GM18858 (cell line): ENCODE results near the gene GID4.
A peak's percentile ranks its signal among the peaks of the same experiment; 100 is the strongest.

ENCODE experiments used
- ATAC-seq: cut with Tn5 transposase; IDR thresholded peaks from one replicate; pipeline ENCODE4 v1.9.1; 2021; ENCODE audit not compliant: unreplicated experiment

Gene GID4

DNA sequence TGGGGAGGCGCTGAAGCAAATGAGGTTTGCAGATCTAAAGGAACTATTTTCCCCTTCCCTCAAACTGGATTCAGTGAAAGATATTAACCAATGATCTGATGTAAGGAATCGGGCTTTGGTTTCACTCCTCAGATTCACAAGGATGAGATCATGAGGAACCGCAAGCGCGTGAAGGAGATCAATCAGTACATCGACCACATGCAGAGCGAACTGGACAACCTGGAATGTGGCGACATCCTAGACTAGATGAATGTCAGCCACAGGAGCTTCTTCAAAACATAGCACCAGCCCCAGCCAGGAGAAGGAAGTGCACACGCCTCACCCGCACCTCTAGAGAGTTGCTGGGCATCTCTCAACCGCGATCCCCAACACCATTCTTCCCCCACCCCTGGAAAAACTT, 22.8 kb upstream of the GID4 start:
- no peak for ATAC-seq

DNA sequence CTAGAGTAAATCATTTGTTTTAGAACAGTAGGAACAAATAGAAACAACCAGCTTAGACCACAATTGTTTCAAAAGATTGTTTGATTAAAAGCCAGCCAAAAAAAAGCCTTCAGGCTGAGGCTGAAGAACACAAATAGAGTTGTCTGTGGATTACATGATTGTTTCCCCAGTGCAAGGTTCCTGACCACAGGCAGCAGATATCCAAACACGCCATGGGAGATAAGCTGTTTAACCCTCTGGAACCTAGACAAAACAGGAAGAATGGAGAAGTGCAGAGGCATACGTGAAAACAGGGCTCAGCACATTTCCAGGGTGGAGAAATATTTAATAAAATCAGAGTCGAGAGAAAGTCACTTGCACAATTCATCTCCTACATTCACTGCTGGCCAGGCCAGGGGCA, 21.2 kb upstream of the GID4 start:
- ATAC-seq, result no peak

DNA sequence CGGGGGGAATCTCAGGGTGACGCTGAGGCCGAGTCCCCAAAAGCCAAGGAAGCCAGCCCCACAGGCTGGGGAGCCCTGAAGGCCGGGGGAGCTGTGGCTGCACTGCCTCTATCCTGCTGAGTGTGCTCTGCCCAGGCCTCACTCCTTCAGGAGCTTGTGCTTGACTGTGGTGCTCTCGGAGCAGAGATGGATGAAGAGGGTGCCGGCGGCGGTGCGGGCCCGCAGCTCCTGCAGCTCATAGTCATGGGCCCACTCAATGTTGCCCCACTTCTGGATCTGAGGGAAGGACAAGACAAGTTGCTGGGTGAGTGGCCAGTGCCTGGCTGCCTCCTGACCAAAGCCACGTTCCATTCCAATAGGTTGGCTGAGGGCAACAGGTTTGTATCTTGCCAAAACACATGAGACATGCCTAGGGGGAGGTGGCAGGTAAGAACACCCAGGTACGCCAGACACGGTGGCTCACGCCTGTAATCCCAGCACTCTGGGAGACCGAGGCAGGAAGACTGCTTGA, 20.7 kb upstream of the GID4 start:
- ATAC-seq, result no peak

DNA sequence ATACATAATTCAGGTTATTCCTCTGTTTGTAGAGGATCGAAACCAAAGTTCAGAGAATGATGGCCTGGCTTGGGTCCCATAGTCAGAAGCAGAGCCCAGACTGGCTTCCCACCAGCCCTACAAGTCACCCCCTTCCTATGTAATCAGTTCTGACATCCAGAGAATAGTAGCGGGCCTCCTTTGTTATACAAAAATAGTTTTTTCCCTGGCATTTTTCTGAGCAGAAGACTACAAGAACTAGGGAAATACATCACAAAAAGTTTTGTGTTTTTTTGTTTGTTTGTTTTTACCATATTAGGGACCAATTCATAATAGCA, 19.4 kb upstream of the GID4 start:
- ATAC-seq, result no peak

DNA sequence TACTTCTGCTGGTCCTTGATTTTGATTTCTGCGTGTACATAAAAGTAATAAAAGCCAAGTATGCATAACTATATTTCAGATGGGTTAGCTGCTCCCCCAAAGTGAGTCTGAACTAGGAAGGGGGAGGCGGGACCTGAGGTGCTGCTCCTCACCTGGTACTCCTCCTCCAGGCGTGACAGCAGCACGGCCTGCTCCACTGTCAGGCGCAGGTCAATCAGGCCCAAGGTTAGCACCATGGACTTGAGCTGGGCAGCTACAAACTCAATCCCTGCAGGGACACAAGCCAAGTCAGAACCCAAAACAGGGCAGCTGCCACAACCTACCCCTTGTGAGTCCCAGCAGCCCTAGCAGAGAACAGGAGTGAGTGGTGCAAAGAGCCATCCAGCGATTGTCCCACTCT, 18.2 kb upstream of the GID4 start:
- ATAC-seq, result no peak

DNA sequence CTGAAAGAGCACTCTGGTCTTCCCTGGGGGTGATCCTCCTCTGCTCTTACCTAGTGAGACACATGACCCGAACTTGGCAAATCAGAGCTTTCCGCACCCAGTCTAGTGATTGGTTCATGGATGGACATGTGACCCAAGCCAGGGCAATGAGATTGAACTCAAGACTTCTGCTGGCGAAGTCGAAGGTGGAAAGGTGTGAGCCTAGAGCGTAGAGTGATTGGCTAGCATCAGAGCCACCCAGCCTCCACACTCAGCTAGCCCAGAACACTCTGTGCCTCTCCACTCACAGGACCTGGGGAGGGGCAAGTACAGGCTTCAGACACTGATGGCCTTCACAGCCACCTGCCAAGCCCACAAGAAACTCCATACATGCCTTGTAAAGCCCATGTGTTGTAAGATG, 17.8 kb upstream of the GID4 start:
- ATAC-seq, result no peak

DNA sequence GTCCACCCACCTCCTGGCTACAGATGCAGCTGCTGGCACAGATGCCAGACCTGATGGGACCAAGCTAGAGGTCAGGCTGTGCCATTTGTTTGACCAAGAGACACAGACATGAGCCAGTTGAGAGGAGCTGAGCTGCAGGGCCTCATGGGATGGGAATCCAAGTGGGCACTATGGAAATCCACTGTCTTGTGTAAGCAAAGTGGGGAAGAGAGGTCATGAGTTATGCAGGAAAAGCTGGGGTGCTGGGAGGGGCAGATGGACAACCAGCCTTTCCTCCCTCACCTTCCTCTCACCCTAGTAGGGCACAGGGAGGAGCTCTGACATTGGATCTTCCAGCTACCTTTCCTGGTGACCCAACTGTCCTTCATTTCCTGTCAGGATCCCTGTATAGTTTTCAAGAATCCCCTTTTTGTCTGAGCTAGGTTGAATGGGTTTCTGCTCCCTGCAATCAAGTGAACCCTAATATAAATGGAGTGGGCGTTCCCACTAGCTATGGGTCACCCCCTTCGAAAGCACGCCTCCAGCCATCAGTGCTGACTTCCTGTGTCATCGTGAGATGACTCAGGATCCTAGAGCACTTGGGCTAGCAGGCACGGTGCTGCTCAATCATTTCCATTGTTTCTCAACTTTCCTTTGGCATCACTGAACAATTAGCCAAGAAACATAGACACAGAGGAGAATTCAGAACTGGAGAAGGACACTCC, 13.8 kb upstream of the GID4 start:
- ATAC-seq, result peak; percentile 58

DNA sequence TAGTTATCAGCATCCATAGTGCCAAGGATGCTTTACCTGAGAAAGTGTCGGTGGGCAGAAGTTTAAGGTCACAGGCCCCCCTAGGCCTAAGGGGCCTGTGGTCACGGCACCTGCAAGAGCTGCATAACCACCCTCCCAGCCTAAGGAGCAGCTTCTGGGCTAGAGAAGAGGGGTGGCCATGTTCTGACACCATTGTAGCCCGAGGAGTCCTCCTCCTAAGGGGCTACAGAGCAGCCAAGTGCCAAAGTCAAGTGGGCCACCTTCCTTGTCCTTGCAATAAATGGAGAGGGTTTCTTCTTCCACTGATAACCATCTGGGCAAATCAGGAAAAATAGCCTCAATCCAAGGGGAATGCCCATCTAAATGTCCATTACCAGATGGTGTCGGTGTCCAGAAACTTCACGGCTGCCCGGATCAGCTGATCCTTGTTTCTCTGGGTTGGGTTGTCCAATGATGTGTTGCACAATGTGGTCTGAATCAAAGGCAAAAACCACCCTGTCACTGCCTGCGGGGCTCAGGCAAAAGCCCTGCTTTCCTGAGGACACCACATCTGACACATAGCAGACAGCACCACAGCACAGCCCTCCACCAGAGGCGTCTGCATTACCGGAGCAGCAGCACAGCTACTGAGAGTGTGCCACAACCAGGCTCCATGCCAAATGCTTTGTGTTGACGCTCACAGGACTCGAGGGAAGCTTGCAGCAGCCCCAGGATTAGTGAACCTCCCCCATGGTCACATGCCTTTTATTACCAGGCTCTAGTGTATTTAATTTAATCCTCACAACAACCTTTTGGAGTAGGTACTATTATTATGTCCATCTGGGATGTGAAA, 13.0 kb upstream of the GID4 start:
- ATAC-seq, result no peak

DNA sequence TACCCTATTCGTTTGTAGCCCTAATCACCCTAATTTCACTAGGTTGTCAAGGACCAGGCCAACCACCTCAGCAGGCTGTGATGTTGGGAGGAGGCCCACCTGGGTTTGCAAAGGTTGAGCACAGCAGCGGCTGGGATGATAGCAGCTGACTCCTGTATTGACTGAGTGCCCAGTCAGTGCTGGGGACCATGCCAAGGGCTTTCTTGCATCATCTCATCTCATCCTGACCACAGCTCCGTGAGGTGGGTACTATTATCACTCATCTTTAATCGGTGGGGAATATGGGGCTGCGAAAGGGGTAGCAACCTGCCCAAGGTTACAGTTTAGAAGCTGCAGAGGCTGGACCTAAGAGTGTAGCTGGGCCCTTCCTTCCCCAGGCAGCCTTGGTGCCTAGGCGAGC, 11.9 kb upstream of the GID4 start:
- ATAC-seq, result no peak

DNA sequence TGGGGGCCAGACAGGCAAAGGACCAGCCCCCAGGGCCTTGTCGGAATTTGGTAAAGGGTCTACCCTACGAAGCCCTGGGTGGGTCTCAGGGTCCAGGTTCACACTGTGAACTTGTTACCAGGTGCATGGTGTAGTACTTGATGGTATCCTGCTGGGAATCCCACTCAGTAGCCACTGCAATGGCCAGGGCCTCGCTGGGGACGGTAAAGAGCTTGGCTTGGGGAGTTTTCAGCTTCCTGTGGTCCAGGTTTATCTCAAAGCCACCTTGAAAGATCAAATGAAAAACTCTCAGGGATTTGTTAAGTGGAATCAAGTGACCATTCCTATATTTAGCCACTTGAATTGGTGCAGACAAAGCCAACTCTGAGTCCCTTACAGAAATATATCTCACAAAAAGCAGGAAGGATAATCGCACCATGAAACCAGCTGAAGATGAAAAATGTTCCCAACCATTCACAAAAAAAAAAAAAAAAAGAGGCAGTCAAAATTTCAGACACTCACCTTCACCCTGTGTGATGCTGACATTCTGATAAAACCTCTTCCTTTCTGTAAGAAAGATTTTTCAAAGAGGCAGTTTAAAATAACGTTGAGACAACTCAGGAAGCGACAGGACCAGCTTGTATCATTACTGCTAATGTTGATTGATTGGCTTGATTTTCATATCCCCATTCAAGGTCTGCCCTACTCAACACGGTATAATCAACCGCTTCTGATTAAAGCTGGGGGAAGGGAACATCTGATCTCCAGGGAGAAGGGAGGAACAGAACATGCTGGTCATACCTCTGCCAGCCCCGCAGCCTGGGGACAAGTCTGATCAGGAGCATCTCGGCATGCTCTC, 10.9 kb upstream of the GID4 start:
- ATAC-seq, result no peak

DNA sequence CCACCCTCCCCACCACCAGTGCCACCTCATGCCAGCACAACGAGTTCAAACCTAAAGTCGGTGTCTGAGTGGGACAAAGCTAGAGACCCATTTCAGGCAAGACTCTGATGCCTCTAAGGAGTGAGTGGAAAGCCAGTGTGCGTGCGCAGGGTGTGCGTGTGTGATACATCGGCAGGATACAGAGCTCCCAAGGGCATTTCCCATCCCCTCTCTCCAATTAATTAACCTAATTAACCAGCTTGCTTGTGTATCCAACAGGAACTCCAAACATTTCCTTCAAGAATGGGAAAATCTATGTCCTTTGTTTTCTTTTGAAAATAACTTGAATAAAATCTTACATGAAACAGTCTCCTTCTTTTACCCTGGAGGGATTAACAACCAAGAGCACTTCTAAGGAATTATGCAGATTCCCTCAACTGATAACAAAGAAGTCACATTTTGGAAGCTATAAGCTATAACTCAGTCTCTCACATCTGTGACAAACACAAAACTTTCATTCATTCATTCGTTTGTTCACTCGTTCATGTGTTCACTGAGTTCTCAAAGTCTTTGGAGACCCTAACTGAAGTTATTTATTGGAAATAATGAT, 10.2 kb upstream of the GID4 start:
- no peak for ATAC-seq

DNA sequence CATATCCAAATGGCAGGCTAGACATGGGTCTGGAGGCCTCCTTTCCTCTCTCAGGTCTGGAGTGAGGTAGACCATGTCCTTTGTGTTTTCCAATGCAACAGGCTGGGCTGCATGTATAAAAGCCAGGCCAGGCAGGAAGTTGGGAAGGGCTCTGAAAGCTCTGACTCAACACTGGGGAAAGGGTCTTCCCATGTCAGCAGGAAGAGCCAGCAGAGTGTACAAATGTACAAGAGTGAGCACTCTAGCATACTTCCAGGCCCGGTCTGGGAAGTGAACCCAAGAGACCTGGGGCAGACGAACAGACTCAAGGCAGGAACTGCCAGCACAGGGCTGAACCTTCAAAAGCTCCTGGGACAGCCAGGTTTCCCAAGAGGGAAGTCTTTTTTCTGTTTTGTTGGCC, 7.3 kb upstream of the GID4 start:
- ATAC-seq, result no peak

DNA sequence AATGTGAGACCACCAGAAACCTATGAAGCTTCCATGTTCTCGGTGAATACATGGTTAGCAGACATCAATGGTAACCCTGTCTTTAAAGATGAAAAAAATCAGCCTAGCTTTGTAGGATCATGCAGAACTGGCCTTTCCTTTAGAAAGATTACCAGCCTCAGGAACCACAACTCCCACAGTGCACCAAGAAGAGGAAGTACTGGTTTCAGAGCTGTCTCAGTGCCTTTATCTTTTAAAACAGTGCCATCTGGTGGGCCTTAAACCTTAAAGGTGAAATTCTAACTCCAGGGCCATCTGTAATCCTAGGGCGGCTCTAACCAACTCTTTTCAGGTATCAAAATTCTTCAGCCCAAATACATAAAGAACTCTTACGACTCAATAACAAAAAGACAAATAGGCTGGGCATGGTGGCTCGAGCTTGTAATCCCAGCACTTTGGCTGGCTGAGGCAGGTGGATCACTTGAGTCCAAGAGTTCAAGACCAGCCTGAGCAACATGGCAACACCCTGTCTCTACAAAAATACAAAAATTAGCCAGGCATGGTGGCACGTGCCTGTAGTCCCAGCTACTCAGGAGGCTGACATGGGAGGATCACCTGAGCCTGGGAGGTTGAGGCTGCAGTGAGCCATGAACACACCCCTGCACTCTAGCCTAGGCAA, 5.6 kb upstream of the GID4 start:
- peak; percentile 53 for ATAC-seq

DNA sequence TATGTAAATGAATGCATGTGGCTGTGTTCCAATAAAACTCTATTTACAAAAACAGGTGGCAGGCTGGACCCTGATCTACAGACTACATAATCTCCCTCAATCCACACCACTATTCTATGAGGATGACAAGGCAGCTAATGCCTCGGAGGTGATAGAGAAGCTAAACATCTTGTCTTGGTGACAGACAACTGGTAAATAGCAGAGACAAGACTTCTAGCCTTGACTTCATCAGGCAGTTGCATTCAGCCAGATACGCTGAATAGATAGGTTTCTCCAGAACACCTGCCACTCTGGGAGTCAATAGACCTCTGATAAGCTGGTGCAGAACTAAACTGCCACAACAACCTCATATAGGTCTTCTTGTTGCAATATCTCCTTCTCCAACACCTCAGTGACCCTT, 3.5 kb upstream of the GID4 start:
- no peak for ATAC-seq

DNA sequence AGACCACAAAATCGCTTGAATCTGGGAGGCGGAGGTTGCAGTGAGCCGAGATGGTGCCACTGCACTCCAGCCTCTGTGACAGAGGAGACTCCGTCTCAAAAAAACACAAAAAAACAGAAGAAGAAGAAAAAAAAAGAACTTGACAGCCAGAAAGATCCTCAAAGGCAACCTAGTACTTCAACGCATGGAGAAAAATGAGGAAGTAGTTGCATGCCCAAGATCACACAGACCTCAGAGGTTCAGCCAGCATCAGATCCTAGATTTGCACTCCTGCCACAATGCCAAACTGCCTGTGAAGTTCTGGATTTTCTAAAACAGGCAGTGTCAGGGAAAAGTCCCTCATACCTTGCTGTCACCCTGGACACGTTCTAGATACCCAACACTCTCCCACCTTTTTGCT, 1.7 kb upstream of the GID4 start:
- ATAC-seq, result no peak

DNA sequence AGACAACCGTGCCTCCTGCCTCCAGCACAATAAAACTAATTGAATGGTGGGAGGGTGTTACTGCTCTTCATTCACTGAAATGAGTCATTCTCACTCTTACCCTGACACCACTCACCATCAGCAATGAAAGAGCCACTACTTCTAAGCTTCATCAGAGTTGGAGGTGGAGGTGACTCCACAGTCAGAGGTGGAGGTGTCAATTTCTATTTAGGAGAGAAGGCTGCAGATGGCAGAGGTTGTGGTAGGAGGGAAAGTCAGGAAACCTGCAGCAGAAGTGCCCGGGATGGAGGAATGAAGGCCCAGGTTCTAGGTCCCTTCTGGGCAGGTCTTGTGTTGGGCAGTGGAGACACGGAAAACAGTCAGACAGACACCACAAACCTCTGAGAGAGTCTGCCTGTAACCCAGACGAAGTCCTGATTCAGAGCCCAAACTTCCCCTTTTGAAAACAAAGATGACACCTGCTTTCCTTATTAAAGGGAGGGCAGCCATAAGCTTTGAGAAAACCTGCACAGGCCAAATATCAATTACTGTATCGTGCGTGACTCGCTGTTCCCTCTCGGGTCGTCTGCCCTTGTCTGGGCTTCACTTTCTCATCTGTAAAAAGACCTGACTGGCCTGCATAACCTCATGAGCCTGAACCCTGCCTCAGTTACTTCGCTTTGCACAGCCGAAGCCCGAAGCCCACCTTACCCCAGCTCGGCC, 908 bp upstream of the GID4 start:
- no peak for ATAC-seq

DNA sequence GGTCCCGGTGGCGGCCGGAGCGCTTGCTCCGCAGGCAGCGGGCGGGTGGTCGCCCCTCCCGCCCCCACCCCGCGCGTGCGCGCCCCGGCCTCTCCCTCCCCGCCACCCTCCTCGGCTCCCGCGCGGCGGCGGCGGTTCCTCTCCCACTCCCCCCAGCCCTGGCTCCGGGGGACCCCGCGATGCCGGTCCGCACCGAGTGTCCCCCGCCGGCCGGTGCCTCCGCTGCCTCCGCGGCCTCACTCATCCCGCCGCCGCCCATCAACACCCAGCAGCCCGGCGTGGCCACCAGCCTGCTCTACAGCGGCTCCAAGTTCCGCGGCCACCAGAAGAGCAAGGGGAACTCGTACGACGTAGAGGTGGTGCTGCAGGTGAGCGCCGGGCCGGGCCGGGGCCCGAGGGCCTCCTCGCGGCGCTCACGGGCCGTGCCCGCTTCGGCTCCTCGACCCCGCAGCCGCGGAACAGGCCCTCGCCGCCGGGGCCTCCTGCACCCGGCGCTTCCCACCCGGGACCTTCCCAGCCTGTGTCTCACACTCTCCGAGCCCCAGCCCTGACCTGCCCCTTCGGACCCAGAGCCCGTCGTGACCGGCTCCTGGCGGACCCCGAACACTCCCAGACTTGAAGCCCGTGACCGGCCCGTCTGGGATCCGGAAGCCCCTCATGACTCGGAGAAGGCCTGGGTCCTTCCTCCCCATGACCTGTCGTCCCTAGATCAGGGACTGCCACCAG, 490 bp downstream of the GID4 start:
- ATAC-seq, result no peak

DNA sequence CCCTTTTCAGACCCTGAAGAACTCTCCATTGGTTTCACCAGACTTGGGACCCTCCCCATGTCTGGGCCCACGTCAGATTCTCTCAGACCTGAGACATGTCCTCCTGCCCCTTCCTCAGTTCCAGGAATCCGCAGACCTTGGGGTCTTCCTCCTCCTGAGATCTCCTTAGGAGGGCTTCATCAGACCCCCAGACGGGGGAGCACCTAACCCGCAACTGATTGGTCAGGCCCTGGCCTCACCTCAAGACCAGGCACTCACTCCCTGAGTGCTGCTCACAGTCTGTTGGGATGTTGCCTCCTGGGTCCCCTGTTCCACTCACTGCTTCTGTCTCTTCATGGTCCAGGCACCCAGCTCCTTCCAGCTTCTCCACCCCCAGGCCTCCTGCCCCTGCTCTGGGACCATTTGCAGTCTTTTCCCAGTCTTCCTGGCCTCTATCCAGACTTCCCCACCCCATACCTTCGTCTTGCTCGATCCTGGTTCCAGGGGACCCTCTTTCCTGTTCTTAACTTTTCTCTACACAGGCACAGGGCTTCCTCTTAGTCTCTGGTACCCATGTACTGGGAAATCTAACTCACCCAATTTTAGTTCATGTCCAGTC, 1.2 kb downstream of the GID4 start:
- ATAC-seq, result no peak

DNA sequence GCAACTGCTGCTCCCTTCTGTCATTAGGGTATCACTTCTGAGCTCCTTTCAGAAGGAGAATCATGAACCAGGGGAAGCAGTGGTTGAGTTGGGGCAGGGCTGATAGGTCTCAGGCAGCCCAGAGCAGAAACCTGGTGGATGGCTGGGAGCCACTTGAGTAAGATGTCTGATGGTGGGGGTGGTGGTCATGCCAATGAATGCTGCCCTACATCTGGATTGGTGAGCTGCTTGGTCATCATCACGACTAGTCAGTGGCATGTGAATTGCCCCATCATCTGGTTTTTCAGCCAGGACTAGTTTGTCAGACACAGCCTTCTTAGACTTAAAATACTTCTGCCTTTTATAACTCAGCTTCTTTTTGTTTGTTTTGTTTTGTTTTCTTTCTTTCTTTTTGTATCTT, 2.6 kb downstream of the GID4 start:
- no peak for ATAC-seq
